ENCODE data around the gene NLRP7. TPM values are rescaled to one million over a fixed set of nuclear protein-coding genes. Genes with fewer than 3 reads are reported as not detected.
"Not testable (repeated sequence)": the region's sequence is repeated elsewhere in the genome, so short reads cannot be mapped to it uniquely, and the experiment has no call there.

Gene NLRP7
- total and polyA plus RNA-seq, 2 of the 13 experiments (the other 11 are each of a cell fraction or from before 2014, with no cell fraction given) = not detected

DNA sequence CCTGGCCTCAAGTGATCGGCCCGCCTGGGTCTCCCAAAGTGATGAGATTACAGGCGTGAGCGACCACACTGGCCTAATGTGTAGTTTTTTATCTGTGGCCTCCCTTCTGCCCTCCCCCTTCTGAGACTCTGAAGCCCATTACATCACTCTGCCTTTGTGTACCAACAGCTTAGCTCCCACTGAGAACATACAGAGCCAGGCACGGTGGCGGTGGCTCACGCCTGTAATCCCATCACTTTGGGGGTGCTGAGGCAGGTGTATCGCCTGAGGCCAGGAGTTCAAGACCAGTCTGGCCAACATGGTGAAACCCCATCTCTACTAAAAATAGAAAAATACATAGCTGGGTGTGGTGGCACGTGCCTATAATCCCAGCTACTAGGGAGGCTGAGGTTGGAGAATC is 28.8 kb downstream of the NLRP7 start:
- Histone ChIP-seq H3K79me2 (ENCODE audit: insufficient read depth, low read length) (no peaks in the 10 kb centered on the region), H3K27ac (ENCODE audit: extremely low read length, insufficient read depth, low read length) (no peak overlapping the region), H2AFZ (ENCODE audit: low read length) (no peak overlapping the region), H3K9me3 (ENCODE audit: low read length) (no peaks in the 10 kb centered on the region), H4K20me1 (ENCODE audit: insufficient read depth, low read length) (no peaks in the 10 kb centered on the region), H3K4me1 (ENCODE audit: insufficient read depth, low read length) (no peaks in the 10 kb centered on the region), H3K9ac (ENCODE audit: insufficient read depth, low read depth, low read length) (no peak overlapping the region), H3K4me3 (replicated peaks in 1 of 3; ENCODE audit: insufficient read depth in 1 of 3, low read depth in 2 of 3, low read length in 3 of 3) (no peak overlapping the region), H3K4me2 (ENCODE audit: low read depth, low read length) (no peak overlapping the region), H3K27me3 (ENCODE audit: control insufficient read depth in 1 of 2, insufficient read depth in 2 of 2, low read length in 2 of 2) (peaks cover 0 to 9% of the 10 kb centered on the region in 2 experiments; a peak in 1 of 5 replicates), H3K36me3 (replicated peaks in 1 of 2; ENCODE audit: control insufficient read depth in 1 of 2, insufficient read depth in 2 of 2, low read length in 2 of 2) (no peaks in the 10 kb centered on the region)
- 41% methylated on average over 9 of the region's 9 CpGs for WGBS (ENCODE audit: low lambda C conversion rate)
- no TSS peak for BruUV-seq (replicated peaks)
- intact Hi-C loops (cut with micrococcal nuclease; ENCODE audit: unreplicated experiment) = no loop called here
- DNase-seq (ENCODE audit: low spot score) (no peak), ATAC-seq (no peak), FAIRE-seq (no peak)
- in situ Hi-C loops (cut with HindIII; ENCODE audit: extremely low pct_ligation_motif_present, low pct_unique_long_range_greater_than_20kb) = no loop called here
- ChIA-PET POLR2A (no interaction called here), CTCF (ENCODE audit: low intra/inter-chr PET ratio, low total read pairs) (no interaction called here)
- TF ChIP-seq REXO4 (CRISPR knock-in tag; IDR thresholded peaks at IDR 0.05; ENCODE audit: borderline replicate concordance) = no peak

DNA sequence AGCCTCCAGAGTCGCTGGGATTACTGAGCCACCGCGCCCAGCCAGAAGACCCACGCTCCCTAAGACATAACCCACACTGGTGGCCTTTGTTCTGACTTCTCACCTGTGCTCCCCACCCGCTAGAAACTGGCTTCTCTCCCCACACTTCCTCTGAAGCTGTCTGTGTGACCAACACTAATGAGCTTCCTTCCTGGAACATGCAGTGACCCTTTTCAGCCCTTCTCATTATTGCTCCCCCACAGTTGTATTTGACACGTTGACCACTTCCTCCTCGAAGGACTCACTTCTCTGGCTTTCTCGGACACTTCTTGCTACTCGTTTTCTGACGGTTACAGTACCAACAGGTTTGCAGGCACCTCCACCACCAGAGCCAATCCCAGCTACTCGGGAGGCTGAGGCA is 30.5 kb downstream of the NLRP7 start:
- ChIA-PET POLR2A (no interaction called here), CTCF (ENCODE audit: low intra/inter-chr PET ratio, low total read pairs) (no interaction called here)
- no TSS peak for BruUV-seq (replicated peaks)
- Histone ChIP-seq H3K27ac (ENCODE audit: extremely low read length, insufficient read depth, low read length) (no peak overlapping the region), H3K27me3 (ENCODE audit: control insufficient read depth in 1 of 2, insufficient read depth in 2 of 2, low read length in 2 of 2) (peaks cover 0 to 5% of the 10 kb centered on the region in 2 experiments; a peak in 2 of 5 replicates), H3K36me3 (replicated peaks in 1 of 2; ENCODE audit: control insufficient read depth in 1 of 2, insufficient read depth in 2 of 2, low read length in 2 of 2) (no peaks in the 10 kb centered on the region), H4K20me1 (ENCODE audit: insufficient read depth, low read length) (no peaks in the 10 kb centered on the region), H3K9ac (ENCODE audit: insufficient read depth, low read depth, low read length) (no peak overlapping the region), H3K4me2 (ENCODE audit: low read depth, low read length) (no peak overlapping the region), H3K79me2 (ENCODE audit: insufficient read depth, low read length) (no peaks in the 10 kb centered on the region), H3K4me1 (ENCODE audit: insufficient read depth, low read length) (no peaks in the 10 kb centered on the region), H2AFZ (ENCODE audit: low read length) (no peak overlapping the region), H3K4me3 (replicated peaks in 1 of 3; ENCODE audit: insufficient read depth in 1 of 3, low read depth in 2 of 3, low read length in 3 of 3) (no peak overlapping the region), H3K9me3 (ENCODE audit: low read length) (no peaks in the 10 kb centered on the region)
- FAIRE-seq (no peak), DNase-seq (ENCODE audit: low spot score) (no peak), ATAC-seq (no peak)
- WGBS (ENCODE audit: low lambda C conversion rate) = 32% methylated on average over 11 of the region's 11 CpGs
- intact Hi-C loops (cut with micrococcal nuclease; ENCODE audit: unreplicated experiment) (no loop called here), in situ Hi-C loops (cut with HindIII; ENCODE audit: extremely low pct_ligation_motif_present, low pct_unique_long_range_greater_than_20kb) (no loop called here)
- no peak for TF ChIP-seq HOXA3 (CRISPR knock-in tag; IDR thresholded peaks at IDR 0.05)
- no peak for TF ChIP-seq ARHGAP35 (CRISPR knock-in tag; IDR thresholded peaks at IDR 0.05; ENCODE audit: borderline replicate concordance)

DNA sequence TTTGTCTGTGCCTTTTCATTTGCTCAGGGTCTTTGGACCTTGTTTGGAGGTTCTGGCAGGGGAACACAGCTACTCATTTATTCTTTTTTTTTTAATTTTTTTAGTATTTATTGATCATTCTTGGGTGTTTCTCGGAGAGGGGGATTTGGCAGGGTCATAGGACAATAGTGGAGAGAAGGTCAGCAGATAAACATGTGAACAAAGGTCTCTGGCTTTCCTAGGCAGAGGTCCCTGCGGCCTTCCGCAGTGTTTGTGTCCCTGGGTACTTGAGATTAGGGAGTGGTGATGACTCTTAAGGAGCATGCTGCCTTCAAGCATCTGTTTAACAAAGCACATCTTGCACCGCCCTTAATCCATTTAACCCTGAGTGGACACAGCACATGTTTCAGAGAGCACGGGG is 39.4 kb downstream of the NLRP7 start:
- H3K79me2 ChIP-seq (ENCODE audit: insufficient read depth, low read length); POLR2A ChIA-PET; H3K4me3 ChIP-seq (replicated peaks in 1 of 3; ENCODE audit: insufficient read depth in 1 of 3, low read depth in 2 of 3, low read length in 3 of 3); BruUV-seq (replicated peaks); H2AFZ ChIP-seq (ENCODE audit: low read length); H4K20me1 ChIP-seq (ENCODE audit: insufficient read depth, low read length); H3K27ac ChIP-seq (ENCODE audit: extremely low read length, insufficient read depth, low read length); intact Hi-C loops (cut with micrococcal nuclease; ENCODE audit: unreplicated experiment); CTCF ChIA-PET (ENCODE audit: low intra/inter-chr PET ratio, low total read pairs); H3K4me1 ChIP-seq (ENCODE audit: insufficient read depth, low read length); DNase-seq (ENCODE audit: low spot score); H3K9me3 ChIP-seq (ENCODE audit: low read length); H3K9ac ChIP-seq (ENCODE audit: insufficient read depth, low read depth, low read length); ATAC-seq; H3K4me2 ChIP-seq (ENCODE audit: low read depth, low read length); H3K36me3 ChIP-seq (replicated peaks in 1 of 2; ENCODE audit: control insufficient read depth in 1 of 2, insufficient read depth in 2 of 2, low read length in 2 of 2); in situ Hi-C loops (cut with HindIII; ENCODE audit: extremely low pct_ligation_motif_present, low pct_unique_long_range_greater_than_20kb); FAIRE-seq: not testable (repeated sequence)
- peaks cover 2 to 11% of the 10 kb centered on the region in 2 experiments; a peak in 2 of 5 replicates for H3K27me3 ChIP-seq (ENCODE audit: control insufficient read depth in 1 of 2, insufficient read depth in 2 of 2, low read length in 2 of 2)
- WGBS (ENCODE audit: low lambda C conversion rate) = 12% methylated on average over 4 of the region's 5 CpGs
